Gastrocnemius medialis (tissue), 4 donors: ENCODE data around the gene ACBD6. TPM values are rescaled to one million over a fixed set of nuclear protein-coding genes. Genes with fewer than 3 reads are reported as not detected.

Experiments
- ATAC-seq, 2 donors: fragments of 150-250 bp; one replicate each; pipeline ENCODE4 v1.9.1; 2016
- DNase-seq, 2 donors: peaks; one replicate each; pipeline ENCODE4 v3.0.0-alpha.2; 2019
- H3K27ac ChIP-seq, 4 donors: fragments of 200-600 bp; sonication (generic); 1 replicate in 1 of 4; 2 replicates in 3 of 4; pipeline ENCODE4 v1.5.1; 2016 to 2018; ENCODE audit warnings: mild to moderate bottlenecking in 2 of 4, moderate library complexity in 1 of 4
- H3K27me3 ChIP-seq, 3 donors: fragments of 200-600 bp; sonication (generic) in 2 of 3; 1 replicate in 1 of 3; 2 replicates in 2 of 3; pipeline versions ENCODE4 v1.5.1 to v1.6.0; 2016 to 2019; ENCODE audit warnings: mild to moderate bottlenecking in 1 of 3, moderate library complexity in 1 of 3
- H3K36me3 ChIP-seq, 2 donors: fragments of 200-600 bp; sonication (generic) in 1 of 2; one replicate each; pipeline ENCODE4 v1.5.1; 2017 to 2018
- H3K4me1 ChIP-seq, 2 donors: fragments of 200-600 bp; sonication (generic) in 1 of 2; one replicate each; pipeline ENCODE4 v1.5.1; 2016 to 2017; ENCODE audit warnings: mild to moderate bottlenecking in 2 of 2
- H3K4me3 ChIP-seq, 4 donors: fragments of 200-600 bp; sonication (generic) in 3 of 4; 1 replicate in 1 of 4; 2 replicates in 3 of 4; pipeline ENCODE4 v1.5.1; 2016 to 2019; ENCODE audit warnings: mild to moderate bottlenecking in 2 of 4
- H3K9me3 ChIP-seq, 3 donors: fragments of 200-600 bp; sonication (generic) in 2 of 3; 1 replicate in 1 of 3; 2 replicates in 2 of 3; pipeline ENCODE4 v1.5.1; 2016 to 2019
- POLR2A ChIP-seq, 2 donors: fragments of 450-650 bp; IDR thresholded peaks; one replicate each; pipeline ENCODE4 v1.6.1; 2017; ENCODE audit warnings: antibody characterized with exemption in 2 of 2, mild to moderate bottlenecking in 2 of 2, moderate library complexity in 2 of 2
- in situ Hi-C, 4 donors: fragments of 200-750 bp; cut with MboI; loops; one replicate each; pipeline versions ENCODE4 v1.15.0 to v1.8.0; 2017; ENCODE audit warnings: low sequenced_read_pairs in 4 of 4
- intact Hi-C: fragments of 100-400 bp; cut with DNase I; formaldehyde crosslinking; loops from one replicate; pipeline ENCODE4 v1.15.1; 2023; ENCODE audit warnings: low total_unique reads
- total RNA-seq, 4 donors: library from RNA; depleted of rRNA; stranded (reverse); fragments of >200 nt; gene quantifications; one replicate each; pipeline versions ENCODE4 v1.1.0 to v1.2.3, GENCODE V29; 2016
- TF ChIP-seq, protein P1 (sequence below), 5 experiments: fragments of 450-650 bp in 3 of 5; fragments of 200-600 bp in 2 of 5; sonication (generic) in 2 of 5; IDR thresholded peaks in 4 of 5; conservative IDR thresholded peaks in 1 of 5; 1 replicate in 4 of 5; 2 replicates in 1 of 5; pipeline ENCODE4 v1.5.1; 2016 to 2019; ENCODE audit warnings: antibody characterized with exemption in 5 of 5, mild to moderate bottlenecking in 3 of 5, moderate library complexity in 3 of 5

Gene ACBD6
- total RNA-seq, 4 donors from 2014 or later, result 15.0 to 27.4 (median 19.1) TPM

GRCh38 chr1:180277476-180278193 lies 224.7 kb downstream of the ACBD6 start:
- in situ Hi-C loops (no loop called here), intact Hi-C loops (no loop called here)
- H3K27ac ChIP-seq, result no peak overlapping the region
- no peaks in the 10 kb centered on the region for H3K9me3 ChIP-seq
- ATAC-seq (no peak), DNase-seq (no peak)
- no peak overlapping the region for H3K4me3 ChIP-seq
- no peak for TF ChIP-seq POLR2A (IDR thresholded peaks at IDR 0.05)
- TF ChIP-seq, protein P1, sequence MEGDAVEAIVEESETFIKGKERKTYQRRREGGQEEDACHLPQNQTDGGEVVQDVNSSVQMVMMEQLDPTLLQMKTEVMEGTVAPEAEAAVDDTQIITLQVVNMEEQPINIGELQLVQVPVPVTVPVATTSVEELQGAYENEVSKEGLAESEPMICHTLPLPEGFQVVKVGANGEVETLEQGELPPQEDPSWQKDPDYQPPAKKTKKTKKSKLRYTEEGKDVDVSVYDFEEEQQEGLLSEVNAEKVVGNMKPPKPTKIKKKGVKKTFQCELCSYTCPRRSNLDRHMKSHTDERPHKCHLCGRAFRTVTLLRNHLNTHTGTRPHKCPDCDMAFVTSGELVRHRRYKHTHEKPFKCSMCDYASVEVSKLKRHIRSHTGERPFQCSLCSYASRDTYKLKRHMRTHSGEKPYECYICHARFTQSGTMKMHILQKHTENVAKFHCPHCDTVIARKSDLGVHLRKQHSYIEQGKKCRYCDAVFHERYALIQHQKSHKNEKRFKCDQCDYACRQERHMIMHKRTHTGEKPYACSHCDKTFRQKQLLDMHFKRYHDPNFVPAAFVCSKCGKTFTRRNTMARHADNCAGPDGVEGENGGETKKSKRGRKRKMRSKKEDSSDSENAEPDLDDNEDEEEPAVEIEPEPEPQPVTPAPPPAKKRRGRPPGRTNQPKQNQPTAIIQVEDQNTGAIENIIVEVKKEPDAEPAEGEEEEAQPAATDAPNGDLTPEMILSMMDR (IDR thresholded peaks at IDR 0.05 in 4 of 5, conservative IDR thresholded peaks at IDR 0.05 in 1 of 5), result no peak
- H3K4me1 ChIP-seq, result peaks cover 14 to 17% of the 10 kb centered on the region in 2 donors
- H3K27me3 ChIP-seq, result no peaks in the 10 kb centered on the region
- no peaks in the 10 kb centered on the region for H3K36me3 ChIP-seq

DNA sequence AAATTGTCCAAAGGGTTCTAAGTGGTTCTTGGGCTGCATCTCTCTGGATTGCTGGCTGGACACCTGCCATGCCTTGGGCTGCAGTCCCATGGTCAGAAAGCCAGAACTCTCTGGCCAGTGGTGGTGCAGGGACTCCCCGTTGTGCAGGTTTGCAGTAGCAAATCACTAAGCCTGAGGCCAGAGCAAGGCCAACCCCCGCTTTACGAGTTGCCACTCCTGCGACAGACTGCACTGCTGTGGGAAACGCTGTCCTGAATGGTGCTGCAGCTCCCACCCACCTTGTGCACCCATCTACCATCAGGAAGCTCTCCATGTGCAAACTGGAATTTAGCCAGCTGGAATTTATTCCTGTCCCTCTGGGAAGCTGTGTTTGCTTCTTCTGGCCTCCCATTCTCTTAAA lies 226.7 kb downstream of the ACBD6 start:
- peaks cover 14 to 17% of the 10 kb centered on the region in 2 donors for H3K4me1 ChIP-seq
- no peak for DNase-seq
- H3K9me3 ChIP-seq, result no peaks in the 10 kb centered on the region
- no peak for ATAC-seq
- H3K27ac ChIP-seq, result no peak overlapping the region
- no peak for TF ChIP-seq POLR2A (IDR thresholded peaks at IDR 0.05)
- TF ChIP-seq, protein P1 (IDR thresholded peaks at IDR 0.05 in 4 of 5, conservative IDR thresholded peaks at IDR 0.05 in 1 of 5), result no peak
- H3K4me3 ChIP-seq, result no peak overlapping the region
- in situ Hi-C loops, result no loop called here
- intact Hi-C loops, result no loop called here
- no peaks in the 10 kb centered on the region for H3K27me3 ChIP-seq
- H3K36me3 ChIP-seq, result no peaks in the 10 kb centered on the region

GRCh38 chr1:180274221-180274620 lies 228.2 kb downstream of the ACBD6 start:
- ATAC-seq (no peak), DNase-seq (no peak)
- Histone ChIP-seq H3K36me3 (no peaks in the 10 kb centered on the region), H3K27ac (no peak overlapping the region), H3K9me3 (no peaks in the 10 kb centered on the region), H3K4me1 (peaks cover 14 to 17% of the 10 kb centered on the region in 2 donors), H3K27me3 (no peaks in the 10 kb centered on the region), H3K4me3 (no peak overlapping the region)
- intact Hi-C loops, result no loop called here
- in situ Hi-C loops, result no loop called here
- TF ChIP-seq, protein P1 (IDR thresholded peaks at IDR 0.05 in 4 of 5, conservative IDR thresholded peaks at IDR 0.05 in 1 of 5), result no peak
- no peak for TF ChIP-seq POLR2A (IDR thresholded peaks at IDR 0.05)

DNA sequence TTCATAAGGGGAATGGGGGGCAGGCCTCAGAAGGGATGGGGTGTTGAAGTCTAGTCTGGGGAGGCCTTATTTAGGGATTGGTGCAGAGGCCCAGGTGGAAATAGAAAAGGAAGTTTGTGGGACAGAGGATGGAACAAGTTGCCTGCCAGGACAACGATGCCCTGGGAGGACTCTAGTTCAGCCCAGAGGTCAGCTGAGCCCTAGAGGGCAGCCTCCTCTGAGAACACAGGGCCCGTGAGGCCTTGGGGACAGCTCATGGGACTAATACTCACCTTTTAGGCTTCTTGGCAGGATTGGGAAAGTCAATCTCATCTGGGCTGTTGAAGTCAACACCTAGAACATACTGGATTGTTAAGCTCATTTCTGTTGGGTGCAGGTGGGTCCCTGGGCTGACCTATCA lies 229.3 kb downstream of the ACBD6 start:
- in situ Hi-C loops, result no loop called here
- TF ChIP-seq, protein P1 (IDR thresholded peaks at IDR 0.05 in 4 of 5, conservative IDR thresholded peaks at IDR 0.05 in 1 of 5), result no peak
- no peak for TF ChIP-seq POLR2A (IDR thresholded peaks at IDR 0.05)

More for the DNA sequence above, 229.3 kb downstream of the ACBD6 start:
- Histone ChIP-seq H3K4me3 (no peak overlapping the region), H3K4me1 (peaks cover 14 to 17% of the 10 kb centered on the region in 2 donors), H3K36me3 (no peaks in the 10 kb centered on the region), H3K27ac (no peak overlapping the region), H3K9me3 (no peaks in the 10 kb centered on the region), H3K27me3 (no peaks in the 10 kb centered on the region)
- intact Hi-C loops, result no loop called here
- no peak for ATAC-seq
- DNase-seq, result no peak
